Spleen (tissue), 11 donors: Measurements from ENCODE around the gene MRPS10. TPM values are rescaled to one million over a fixed set of nuclear protein-coding genes. Genes with fewer than 3 reads are reported as not detected.
A peak's percentile ranks its signal among the peaks of the same experiment; 100 is the strongest.

Experiments used
- DNase-seq: peaks from one replicate; pipeline ENCODE4 v3.0.0-alpha.2; 2020
- H3K27ac ChIP-seq, 8 donors: fragments of 200-600 bp; sonication (generic) in 7 of 8; 1 replicate in 4 of 8; 2 replicates in 4 of 8; pipeline versions ENCODE4 v1.5.0 to v1.8.0; 2016 to 2021; ENCODE audit warnings: inconsistent platforms in 4 of 8, mild to moderate bottlenecking in 4 of 8, moderate library complexity in 1 of 8
- H3K27me3 ChIP-seq, 7 donors: fragments of 200-600 bp; sonication (generic) in 6 of 7; replicated peaks in 1 of 7; 1 replicate in 4 of 7; 2 replicates in 3 of 7; pipeline versions ENCODE4 v1.5.0 to v1.8.0; 2016 to 2021; ENCODE audit warnings: inconsistent platforms in 3 of 7, mild to moderate bottlenecking in 1 of 7
- H3K36me3 ChIP-seq, 6 donors: fragments of 200-600 bp; sonication (generic) in 5 of 6; 1 replicate in 4 of 6; 2 replicates in 2 of 6; pipeline versions ENCODE4 v1.5.0 to v1.8.0; 2016 to 2021; ENCODE audit warnings: inconsistent platforms in 2 of 6
- H3K4me1 ChIP-seq, 6 donors: fragments of 200-600 bp; sonication (generic) in 5 of 6; 1 replicate in 3 of 6; 2 replicates in 3 of 6; pipeline versions ENCODE4 v1.5.0 to v1.8.0; 2016 to 2021; ENCODE audit warnings: inconsistent platforms in 3 of 6
- H3K4me3 ChIP-seq, 8 donors: fragments of 200-600 bp; sonication (generic) in 7 of 8; 1 replicate in 4 of 8; 2 replicates in 4 of 8; pipeline versions ENCODE4 v1.5.0 to v1.8.0; 2016 to 2021; ENCODE audit warnings: inconsistent platforms in 4 of 8, mild to moderate bottlenecking in 4 of 8, moderate library complexity in 2 of 8
- H3K9me3 ChIP-seq, 8 donors: fragments of 200-600 bp; sonication (generic) in 7 of 8; 1 replicate in 4 of 8; 2 replicates in 4 of 8; pipeline versions ENCODE4 v1.5.0 to v1.8.0; 2016 to 2021; ENCODE audit warnings: inconsistent platforms in 4 of 8
- POLR2A ChIP-seq, 3 donors: fragments of 450-650 bp; IDR thresholded peaks; one replicate each; pipeline ENCODE4 v1.5.1; 2017; ENCODE audit warnings: antibody characterized with exemption in 3 of 3, mild to moderate bottlenecking in 1 of 3
- POLR2AphosphoS5 ChIP-seq, 3 donors: sonication (generic); formaldehyde crosslinking; IDR thresholded peaks; one replicate each; pipeline ENCODE4 v1.5.1; 2017; ENCODE audit warnings: antibody characterized with exemption in 3 of 3
- WGBS, 5 donors: extraction: QIAGEN DNeasy Blood & Tissue Kit in 3 of 5; methylation state at CpG; one replicate each; pipeline versions ENCODE4 v1.1.5 to v1.1.7; 2013 to 2018; 5-methylcytosine and 5-hydroxymethylcytosine counted together
- intact Hi-C: fragments of 100-400 bp; cut with DNase I; formaldehyde crosslinking; loops from one replicate; pipeline ENCODE4 v1.15.0; 2023; ENCODE audit warnings: low total_unique reads
- polyA plus RNA-seq, 3 donors: library from polyadenylated mRNA; stranded (reverse); fragments of 200-250 nt; gene quantifications; one replicate each; pipeline ENCODE4 v1.2.1, GENCODE V29; 2013
- total RNA-seq, 7 donors: library from RNA; depleted of rRNA in 3 of 7; stranded (reverse); fragments of >200 nt in 3 of 7; fragmentation: NEBNext Ultra II Directional in 4 of 7; extraction: Animal tissue kit (Norgen Biotek cat#: 25700) in 4 of 7; gene quantifications; one replicate each; pipeline versions ENCODE4 v1.1.0 to v1.2.1, GENCODE V29; 2016 to 2021
- TF ChIP-seq, protein P1 (sequence below), 11 experiments: fragments of 200-600 bp in 7 of 11; fragments of 450-650 bp in 4 of 11; sonication (generic) in 4 of 11; IDR thresholded peaks in 8 of 11; conservative IDR thresholded peaks in 3 of 11; 1 replicate in 7 of 11; 2 replicates in 4 of 11; pipeline versions ENCODE4 v1.4.0 to v1.8.0; 2016 to 2021; ENCODE audit warnings: antibody characterized with exemption in 11 of 11, inconsistent platforms in 4 of 11, mild to moderate bottlenecking in 1 of 11
- donor health status: healthy with polysubstance abuse.
- donor health status: DM: no; HTN: no; CAD: no; lungs with moderate emphysema.
- donor health status: DM: no; HTN: no; CAD: no.
- donor health status: Bipolar disorder and iron deficiency.
- donor health status: healthy.
- donor health status: DM: no; HTN: no; CAD: no.
- donor health status: DM: yes; HTN: yes; CAD: no.

The MRPS10 gene
- total and polyA plus RNA-seq, 10 donors = 17.2 to 32.3 (median 27.0) TPM

GRCh38 chr6:42260396-42260888 is 42.8 kb upstream of the MRPS10 start:
- DNase-seq = no peak

GRCh38 chr6:42259841-42260395 is 42.3 kb upstream of the MRPS10 start:
- intact Hi-C loops = no loop called here
- Histone ChIP-seq H3K27me3 (no peaks in the 10 kb centered on the region), H3K9me3 (no peaks in the 10 kb centered on the region), H3K27ac (peak overlapping the region in 6 of 8 donors; percentile 8 to 71 (median 49)), H3K4me3 (no peak overlapping the region), H3K4me1 (peaks cover 0 to 52% (median 22%) of the 10 kb centered on the region in 6 donors), H3K36me3 (peaks cover 0 to 66% (median 3%) of the 10 kb centered on the region in 6 donors)
- no peak for DNase-seq
- no peak for TF ChIP-seq POLR2AphosphoS5 (IDR thresholded peaks at IDR 0.05)
- TF ChIP-seq, protein P1, sequence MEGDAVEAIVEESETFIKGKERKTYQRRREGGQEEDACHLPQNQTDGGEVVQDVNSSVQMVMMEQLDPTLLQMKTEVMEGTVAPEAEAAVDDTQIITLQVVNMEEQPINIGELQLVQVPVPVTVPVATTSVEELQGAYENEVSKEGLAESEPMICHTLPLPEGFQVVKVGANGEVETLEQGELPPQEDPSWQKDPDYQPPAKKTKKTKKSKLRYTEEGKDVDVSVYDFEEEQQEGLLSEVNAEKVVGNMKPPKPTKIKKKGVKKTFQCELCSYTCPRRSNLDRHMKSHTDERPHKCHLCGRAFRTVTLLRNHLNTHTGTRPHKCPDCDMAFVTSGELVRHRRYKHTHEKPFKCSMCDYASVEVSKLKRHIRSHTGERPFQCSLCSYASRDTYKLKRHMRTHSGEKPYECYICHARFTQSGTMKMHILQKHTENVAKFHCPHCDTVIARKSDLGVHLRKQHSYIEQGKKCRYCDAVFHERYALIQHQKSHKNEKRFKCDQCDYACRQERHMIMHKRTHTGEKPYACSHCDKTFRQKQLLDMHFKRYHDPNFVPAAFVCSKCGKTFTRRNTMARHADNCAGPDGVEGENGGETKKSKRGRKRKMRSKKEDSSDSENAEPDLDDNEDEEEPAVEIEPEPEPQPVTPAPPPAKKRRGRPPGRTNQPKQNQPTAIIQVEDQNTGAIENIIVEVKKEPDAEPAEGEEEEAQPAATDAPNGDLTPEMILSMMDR (IDR thresholded peaks at IDR 0.05 in 8 of 11, conservative IDR thresholded peaks at IDR 0.05 in 3 of 11) = no peak
- TF ChIP-seq POLR2A (IDR thresholded peaks at IDR 0.05) = no peak
- 78 to 90% (median 81%) methylated on average over 8 to 10 of the region's 10 CpGs for WGBS, 5 donors

More at GRCh38 chr6:42260396-42260888, 42.8 kb upstream of the MRPS10 start:
- Histone ChIP-seq H3K9me3 (no peaks in the 10 kb centered on the region), H3K4me1 (peaks cover 0 to 47% (median 19%) of the 10 kb centered on the region in 6 donors), H3K27ac (peak overlapping the region in 7 of 8 donors; percentile 8 to 71 (median 47)), H3K27me3 (no peaks in the 10 kb centered on the region), H3K36me3 (peaks cover 0 to 61% (median 2%) of the 10 kb centered on the region in 6 donors), H3K4me3 (no peak overlapping the region)
- WGBS, 5 donors = 84 to 92% (median 87%) methylated on average over 7 of the region's 7 CpGs
- TF ChIP-seq POLR2AphosphoS5 (IDR thresholded peaks at IDR 0.05) = no peak
- intact Hi-C loops = no loop called here

DNA sequence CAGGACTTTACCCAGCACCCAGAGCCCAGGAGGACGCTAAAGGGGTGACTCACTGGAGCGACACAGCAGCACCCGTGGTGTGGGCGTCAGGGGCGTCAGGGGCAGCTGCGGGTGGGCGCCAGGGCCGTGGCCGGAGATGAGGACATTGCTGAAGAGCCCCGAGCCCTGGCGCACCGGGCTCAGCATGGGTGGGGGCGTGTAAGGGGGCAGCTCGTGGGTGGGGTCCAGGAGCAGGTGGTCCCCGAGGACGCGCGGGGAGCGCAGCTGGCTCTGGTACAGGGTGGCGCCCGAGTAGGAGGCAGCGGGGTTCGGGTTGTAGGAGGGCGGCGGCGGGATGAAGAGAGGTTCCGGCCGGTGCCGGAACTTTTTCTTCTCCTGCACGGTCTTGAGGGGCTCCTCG is 41.6 kb upstream of the MRPS10 start:
- intact Hi-C loops = no loop called here
- H3K4me1 ChIP-seq = peaks cover 0 to 57% (median 25%) of the 10 kb centered on the region in 6 donors
- H3K27me3 ChIP-seq = no peaks in the 10 kb centered on the region
- H3K27ac ChIP-seq = peak overlapping the region in 5 of 8 donors; percentile 39 to 71 (median 51)
- no peaks in the 10 kb centered on the region for H3K9me3 ChIP-seq
- 92 to 94% (median 93%) methylated on average over 26 to 31 of the region's 31 CpGs for WGBS, 5 donors
- H3K4me3 ChIP-seq = no peak overlapping the region
- TF ChIP-seq POLR2AphosphoS5 (IDR thresholded peaks at IDR 0.05) = peak in 1 of 3 donors; percentile 37
- no peak for TF ChIP-seq POLR2A (IDR thresholded peaks at IDR 0.05)
- peaks cover 0 to 67% (median 8%) of the 10 kb centered on the region in 6 donors for H3K36me3 ChIP-seq
- no peak for DNase-seq

DNA sequence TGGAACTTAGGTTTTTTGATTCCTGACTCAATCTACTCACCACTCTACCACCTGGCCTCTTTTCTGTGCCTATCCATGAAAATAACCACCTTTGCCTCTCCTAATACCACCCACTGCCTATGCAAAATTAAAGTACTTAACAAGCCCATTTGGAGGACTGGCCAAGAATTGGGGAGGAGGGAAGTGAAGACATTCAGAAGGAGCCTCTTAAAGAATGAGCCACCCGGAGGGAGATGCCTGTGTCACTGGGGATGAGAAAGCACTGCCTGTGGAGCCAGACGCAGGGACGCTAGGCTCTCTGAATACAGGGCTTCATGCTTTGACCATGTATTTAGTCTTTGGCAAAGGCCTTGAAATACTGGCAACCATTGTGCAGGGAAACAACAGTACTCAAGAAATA is 40.0 kb upstream of the MRPS10 start:
- no peak for TF ChIP-seq POLR2AphosphoS5 (IDR thresholded peaks at IDR 0.05)
- TF ChIP-seq POLR2A (IDR thresholded peaks at IDR 0.05) = no peak
- TF ChIP-seq, protein P1 (IDR thresholded peaks at IDR 0.05 in 8 of 11, conservative IDR thresholded peaks at IDR 0.05 in 3 of 11) = no peak
- Histone ChIP-seq H3K9me3 (no peaks in the 10 kb centered on the region), H3K27ac (peak overlapping the region in 7 of 8 donors; percentile 28 to 71 (median 55)), H3K4me1 (peaks cover 0 to 69% (median 30%) of the 10 kb centered on the region in 6 donors), H3K27me3 (no peaks in the 10 kb centered on the region), H3K36me3 (peaks cover 0 to 70% (median 18%) of the 10 kb centered on the region in 6 donors), H3K4me3 (no peak overlapping the region)
- WGBS, 5 donors = 76 to 94% (median 87%) methylated on average over 3 of the region's 3 CpGs
- intact Hi-C loops = no loop called here
- no peak for DNase-seq

DNA sequence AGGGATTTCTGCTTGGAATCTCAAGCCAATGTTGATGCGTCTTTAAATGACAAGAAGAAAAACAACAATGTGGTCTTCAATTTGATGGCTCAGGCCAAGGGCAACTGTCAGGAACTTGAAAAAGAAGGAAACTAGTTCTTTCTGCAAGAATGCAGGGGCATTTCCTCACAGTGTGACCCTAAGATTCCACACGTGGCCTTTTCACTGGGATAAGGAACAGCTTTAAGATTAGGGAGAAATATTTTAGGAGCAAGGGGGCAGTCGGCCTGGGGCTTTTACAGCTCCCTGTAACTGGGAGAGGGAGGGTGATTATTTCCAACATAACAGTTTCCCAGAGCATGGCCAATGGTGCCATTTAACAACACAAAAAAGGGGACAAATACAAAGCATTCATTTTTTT is 39.4 kb upstream of the MRPS10 start:
- peaks cover 0 to 74% (median 32%) of the 10 kb centered on the region in 6 donors for H3K4me1 ChIP-seq
- WGBS, 5 donors = 49 to 68% (median 60%) methylated on average over 3 of the region's 3 CpGs
- peak overlapping the region in 7 of 8 donors; percentile 28 to 71 (median 55) for H3K27ac ChIP-seq
- H3K4me3 ChIP-seq = no peak overlapping the region
- no peaks in the 10 kb centered on the region for H3K9me3 ChIP-seq
- no peaks in the 10 kb centered on the region for H3K27me3 ChIP-seq
- no peak for DNase-seq
- peaks cover 0 to 74% (median 18%) of the 10 kb centered on the region in 6 donors for H3K36me3 ChIP-seq
- intact Hi-C loops = no loop called here
- TF ChIP-seq, protein P1 (IDR thresholded peaks at IDR 0.05 in 8 of 11, conservative IDR thresholded peaks at IDR 0.05 in 3 of 11) = no peak
- peak in 1 of 3 donors; percentile 30 for TF ChIP-seq POLR2AphosphoS5 (IDR thresholded peaks at IDR 0.05)
